Neural cell (in vitro differentiated cells): ENCODE data around the gene SLC25A39.

Source experiments
- MXI1 ChIP-seq: fragments of 450-650 bp; conservative IDR thresholded peaks from 2 replicates; pipeline ENCODE4 v1.6.1; 2014; ENCODE audit warnings: antibody characterized with exemption, mild to moderate bottlenecking; ENCODE audit not compliant: poor library complexity, severe bottlenecking
- TF ChIP-seq, protein P1 (sequence below): fragments of 450-650 bp; IDR thresholded peaks from 2 replicates; pipeline ENCODE4 v1.5.1; 2014; ENCODE audit warnings: antibody characterized with exemption, mild to moderate bottlenecking, moderate library complexity; ENCODE audit not compliant: poor library complexity, severe bottlenecking

DNA sequence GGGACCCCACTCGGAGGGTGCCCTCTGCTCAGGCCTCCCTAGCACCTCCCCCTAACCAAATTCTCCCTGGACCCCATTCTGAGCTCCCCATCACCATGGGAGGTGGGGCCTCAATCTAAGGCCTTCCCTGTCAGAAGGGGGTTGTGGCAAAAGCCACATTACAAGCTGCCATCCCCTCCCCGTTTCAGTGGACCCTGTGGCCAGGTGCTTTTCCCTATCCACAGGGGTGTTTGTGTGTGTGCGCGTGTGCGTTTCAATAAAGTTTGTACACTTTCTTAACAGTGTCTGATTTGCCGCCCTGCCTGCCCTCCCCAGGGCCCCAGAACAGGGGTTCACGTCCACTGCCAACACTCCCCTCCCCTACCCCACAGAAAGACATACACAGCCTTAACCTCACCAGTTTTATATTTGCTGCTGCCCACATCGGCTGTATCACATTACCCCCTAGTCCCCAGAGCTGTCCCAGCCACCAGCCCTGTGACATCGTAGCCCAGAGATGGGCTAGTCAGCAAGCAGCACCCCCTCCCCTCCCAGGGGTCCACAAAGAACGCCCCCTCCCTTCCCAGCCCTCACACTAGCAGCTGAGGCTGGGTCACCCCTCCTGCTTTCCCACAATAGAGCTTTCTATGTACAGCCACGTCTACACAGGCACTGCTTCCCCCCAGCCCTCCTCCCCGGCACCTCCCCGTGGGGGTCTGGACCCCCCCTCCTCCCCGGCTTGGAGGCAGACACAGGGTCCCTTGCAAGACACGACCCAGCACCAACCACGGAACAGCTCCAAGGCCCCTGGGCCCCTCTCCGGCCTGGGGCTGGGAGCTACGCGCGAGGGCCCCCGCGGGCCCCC is 28.4 kb upstream of the SLC25A39 start:
- TF ChIP-seq, protein P1, sequence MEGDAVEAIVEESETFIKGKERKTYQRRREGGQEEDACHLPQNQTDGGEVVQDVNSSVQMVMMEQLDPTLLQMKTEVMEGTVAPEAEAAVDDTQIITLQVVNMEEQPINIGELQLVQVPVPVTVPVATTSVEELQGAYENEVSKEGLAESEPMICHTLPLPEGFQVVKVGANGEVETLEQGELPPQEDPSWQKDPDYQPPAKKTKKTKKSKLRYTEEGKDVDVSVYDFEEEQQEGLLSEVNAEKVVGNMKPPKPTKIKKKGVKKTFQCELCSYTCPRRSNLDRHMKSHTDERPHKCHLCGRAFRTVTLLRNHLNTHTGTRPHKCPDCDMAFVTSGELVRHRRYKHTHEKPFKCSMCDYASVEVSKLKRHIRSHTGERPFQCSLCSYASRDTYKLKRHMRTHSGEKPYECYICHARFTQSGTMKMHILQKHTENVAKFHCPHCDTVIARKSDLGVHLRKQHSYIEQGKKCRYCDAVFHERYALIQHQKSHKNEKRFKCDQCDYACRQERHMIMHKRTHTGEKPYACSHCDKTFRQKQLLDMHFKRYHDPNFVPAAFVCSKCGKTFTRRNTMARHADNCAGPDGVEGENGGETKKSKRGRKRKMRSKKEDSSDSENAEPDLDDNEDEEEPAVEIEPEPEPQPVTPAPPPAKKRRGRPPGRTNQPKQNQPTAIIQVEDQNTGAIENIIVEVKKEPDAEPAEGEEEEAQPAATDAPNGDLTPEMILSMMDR, result no peak
- TF ChIP-seq MXI1, result no peak
